ENCODE results near the gene MAP2K6.

MAP2K6 gene

GRCh38 chr17:69448431-69449102, 34.1 kb downstream of the MAP2K6 start:
- TF ChIP-seq ZFX (IDR thresholded peaks at IDR 0.05) = no peak
- TF ChIP-seq, protein P1, sequence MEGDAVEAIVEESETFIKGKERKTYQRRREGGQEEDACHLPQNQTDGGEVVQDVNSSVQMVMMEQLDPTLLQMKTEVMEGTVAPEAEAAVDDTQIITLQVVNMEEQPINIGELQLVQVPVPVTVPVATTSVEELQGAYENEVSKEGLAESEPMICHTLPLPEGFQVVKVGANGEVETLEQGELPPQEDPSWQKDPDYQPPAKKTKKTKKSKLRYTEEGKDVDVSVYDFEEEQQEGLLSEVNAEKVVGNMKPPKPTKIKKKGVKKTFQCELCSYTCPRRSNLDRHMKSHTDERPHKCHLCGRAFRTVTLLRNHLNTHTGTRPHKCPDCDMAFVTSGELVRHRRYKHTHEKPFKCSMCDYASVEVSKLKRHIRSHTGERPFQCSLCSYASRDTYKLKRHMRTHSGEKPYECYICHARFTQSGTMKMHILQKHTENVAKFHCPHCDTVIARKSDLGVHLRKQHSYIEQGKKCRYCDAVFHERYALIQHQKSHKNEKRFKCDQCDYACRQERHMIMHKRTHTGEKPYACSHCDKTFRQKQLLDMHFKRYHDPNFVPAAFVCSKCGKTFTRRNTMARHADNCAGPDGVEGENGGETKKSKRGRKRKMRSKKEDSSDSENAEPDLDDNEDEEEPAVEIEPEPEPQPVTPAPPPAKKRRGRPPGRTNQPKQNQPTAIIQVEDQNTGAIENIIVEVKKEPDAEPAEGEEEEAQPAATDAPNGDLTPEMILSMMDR (conservative IDR thresholded peaks at IDR 0.05) = no peak
- H3K27ac ChIP-seq = no peak overlapping the region

GRCh38 chr17:69450131-69450530, 35.6 kb downstream of the MAP2K6 start:
- H3K27ac ChIP-seq = no peak overlapping the region
- TF ChIP-seq ZFX (IDR thresholded peaks at IDR 0.05) = no peak
- TF ChIP-seq, protein P1 (conservative IDR thresholded peaks at IDR 0.05) = no peak

DNA sequence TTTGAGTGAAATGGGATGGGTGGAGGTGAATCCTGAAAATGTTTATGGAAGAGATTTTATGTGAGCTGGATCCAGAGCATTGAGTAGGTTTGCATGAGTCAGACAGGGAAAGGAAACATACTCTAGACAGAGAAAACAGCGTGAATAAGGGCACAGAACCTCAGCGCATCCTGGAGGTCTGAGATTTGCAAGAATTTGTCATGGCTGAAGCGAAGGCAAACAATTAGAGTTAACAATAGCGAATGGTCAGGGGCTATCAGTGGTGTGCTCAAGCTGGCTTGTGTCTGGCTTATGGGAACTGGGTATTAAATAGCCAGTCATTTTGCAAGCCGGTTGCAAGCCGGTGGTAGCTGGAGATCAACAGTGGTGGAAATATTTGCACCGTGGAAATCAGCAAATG, 36.4 kb downstream of the MAP2K6 start:
- H3K27ac ChIP-seq = no peak overlapping the region
- TF ChIP-seq, protein P1 (conservative IDR thresholded peaks at IDR 0.05) = no peak
- no peak for TF ChIP-seq ZFX (IDR thresholded peaks at IDR 0.05)

DNA sequence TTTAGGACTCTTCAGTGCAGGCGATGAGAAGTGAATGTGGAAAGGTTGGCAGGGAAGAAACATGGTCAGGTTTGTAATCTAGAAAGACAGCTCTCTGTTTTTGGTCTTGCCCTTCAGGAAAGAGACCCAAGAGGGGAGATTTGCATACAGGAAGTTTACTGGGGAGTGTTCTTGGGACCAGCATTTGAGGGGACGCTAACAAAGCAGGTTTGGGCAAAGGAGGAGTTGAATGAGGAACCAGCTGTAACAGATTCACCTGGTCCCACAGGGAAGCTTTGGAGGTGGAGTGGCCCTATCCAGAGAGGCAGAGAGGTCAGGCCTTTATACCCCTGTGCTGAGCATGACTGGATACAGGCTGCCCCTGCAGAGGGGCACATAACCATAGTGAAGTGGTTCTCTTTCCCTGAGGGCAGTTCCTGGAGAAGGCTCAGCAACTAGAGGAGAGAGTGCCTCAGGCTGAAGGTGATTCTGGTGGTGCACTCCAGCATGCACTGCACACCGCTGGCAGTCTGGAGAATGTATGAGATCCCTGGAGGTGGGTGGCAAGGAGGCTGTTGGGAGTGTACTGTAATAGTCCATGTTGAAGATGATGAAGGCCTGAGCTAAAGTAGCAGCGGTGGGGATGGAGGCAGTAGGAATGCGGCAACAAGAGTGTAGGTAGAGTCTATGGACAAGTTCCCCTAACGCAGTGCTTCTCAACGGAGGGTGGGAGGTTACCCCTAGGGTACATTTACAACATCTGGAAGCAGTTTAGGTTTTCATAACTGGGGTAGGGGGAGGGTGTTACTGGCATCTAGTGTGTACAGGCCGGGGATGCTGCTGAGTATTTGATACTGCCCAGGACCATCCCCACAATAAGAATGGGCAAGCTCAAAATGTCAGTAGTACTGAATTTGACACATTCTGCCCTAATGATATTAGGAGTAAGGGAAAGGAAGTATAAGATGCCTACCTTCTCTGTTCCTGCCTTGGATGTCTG, 37.2 kb downstream of the MAP2K6 start:
- H3K27ac ChIP-seq = no peak overlapping the region
- TF ChIP-seq, protein P1 (conservative IDR thresholded peaks at IDR 0.05) = no peak
- no peak for TF ChIP-seq ZFX (IDR thresholded peaks at IDR 0.05)

DNA sequence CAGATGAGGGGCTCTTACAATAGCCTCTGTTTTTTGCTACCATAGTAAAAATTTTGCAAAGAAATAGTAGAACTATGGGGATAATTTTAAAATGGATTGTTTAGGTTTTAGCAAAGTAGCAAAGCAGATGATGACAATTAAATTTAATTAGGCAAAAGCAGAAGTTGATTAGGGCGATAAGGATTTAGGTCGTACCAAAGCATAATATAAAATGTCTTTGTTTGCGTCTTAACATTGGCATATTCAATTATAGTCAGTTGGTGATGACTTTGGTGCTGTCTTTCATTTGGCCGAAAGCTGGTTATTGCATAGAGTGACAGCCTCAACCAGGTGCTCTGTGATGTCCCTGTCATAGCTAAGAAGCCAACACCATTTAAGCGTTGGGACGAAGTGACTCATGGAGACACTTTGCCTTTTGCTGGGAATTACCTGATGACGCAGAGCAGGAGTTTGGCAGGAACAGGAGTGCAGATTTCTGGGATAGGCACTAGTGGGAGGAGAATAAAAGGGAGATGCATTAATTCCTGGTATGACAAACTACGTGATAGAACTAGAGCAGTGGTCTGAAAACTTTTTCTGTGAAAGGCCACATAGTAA, 38.3 kb downstream of the MAP2K6 start:
- TF ChIP-seq, protein P1 (conservative IDR thresholded peaks at IDR 0.05) = no peak
- no peak for TF ChIP-seq ZFX (IDR thresholded peaks at IDR 0.05)
- H3K27ac ChIP-seq = no peak overlapping the region

DNA sequence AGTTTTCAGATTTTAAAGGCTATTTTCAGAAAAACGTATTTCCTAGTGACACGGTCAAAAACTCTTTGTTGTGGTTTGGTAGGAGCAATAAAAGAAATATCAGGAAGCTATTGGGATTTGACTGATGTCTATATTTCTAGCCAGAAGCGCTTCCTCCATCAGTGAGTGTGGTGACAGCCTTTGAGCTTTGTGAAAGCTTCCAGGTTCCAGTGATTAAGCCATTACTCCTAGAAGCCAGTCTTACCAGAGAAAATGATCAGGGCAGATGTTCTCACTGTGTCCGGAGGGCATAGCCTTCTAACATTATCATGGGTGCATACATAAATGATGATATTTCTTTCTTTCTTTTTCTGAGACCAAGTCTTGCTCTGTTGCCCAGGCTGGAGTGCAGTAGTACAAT, 39.6 kb downstream of the MAP2K6 start:
- H3K27ac ChIP-seq = no peak overlapping the region
- no peak for TF ChIP-seq ZFX (IDR thresholded peaks at IDR 0.05)
- TF ChIP-seq, protein P1 (conservative IDR thresholded peaks at IDR 0.05) = no peak

DNA sequence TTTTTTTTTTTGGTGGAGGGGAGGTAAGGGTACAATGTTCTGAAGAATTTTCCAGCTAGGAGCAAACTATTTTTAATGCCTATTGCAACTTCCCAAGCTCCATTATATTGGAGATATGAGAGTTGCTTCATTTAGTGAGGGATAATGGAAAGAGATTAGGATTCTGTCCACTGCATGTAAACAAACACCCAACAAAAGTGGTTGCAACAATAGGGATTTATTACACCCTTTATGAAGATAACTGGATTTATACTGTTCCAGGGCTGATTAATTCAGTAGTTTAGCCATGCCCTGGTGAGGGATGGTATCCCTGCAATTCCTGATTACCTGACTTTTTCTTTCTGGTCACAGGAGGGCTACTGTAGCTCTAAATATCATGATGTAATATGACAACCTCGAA, 40.5 kb downstream of the MAP2K6 start:
- TF ChIP-seq, protein P1 (conservative IDR thresholded peaks at IDR 0.05) = no peak
- no peak for TF ChIP-seq ZFX (IDR thresholded peaks at IDR 0.05)
- no peak overlapping the region for H3K27ac ChIP-seq

All from C4-2B (cell line).